Keratinocyte (primary cell): ENCODE data around the gene SYPL1.

ENCODE experiments used
- CTCF ChIP-seq, 3 experiments: IDR thresholded peaks in 1 of 3; conservative IDR thresholded peaks in 1 of 3; optimal IDR thresholded peaks in 1 of 3; 2 replicates in 2 of 3; 3 replicates in 1 of 3; pipeline versions ENCODE3 to v1.5.1; 2011; ENCODE audit warnings: low read length in 3 of 3, mild to moderate bottlenecking in 3 of 3, moderate library complexity in 2 of 3, control low read depth in 1 of 3, inconsistent platforms in 1 of 3; ENCODE audit not compliant: insufficient read depth in 2 of 3; ENCODE audit errors: extremely low read depth in 1 of 3
- EZH2 ChIP-seq: IDR thresholded peaks from one replicate; pipeline ENCODE4 v1.6.1; 2012; ENCODE audit warnings: inconsistent platforms, mild to moderate bottlenecking, low read length, moderate library complexity

GRCh38 chr7:106071356-106071998 is 40.6 kb downstream of the SYPL1 start:
- TF ChIP-seq CTCF (optimal IDR thresholded peaks at IDR 0.05 in 1 of 3, IDR thresholded peaks at IDR 0.05 in 1 of 3, conservative IDR thresholded peaks at IDR 0.05 in 1 of 3; ENCODE audit: extremely low read depth in 1 of 3, insufficient read depth in 2 of 3, low read length in 3 of 3) (no peak), EZH2 (no peak)
